Cardiac fibroblast (primary cell): Measurements from ENCODE around the gene NHERF1.

Source experiments
- DNase-seq, 2 donors: peaks; one replicate each; pipeline versions ENCODE4 v3.0.0 to v3.0.0-alpha.2; 2010; ENCODE audit warnings: low read depth in 2 of 2
- H3K4me3 ChIP-seq, 2 donors: replicated peaks in 1 of 2; 1 replicate in 1 of 2; 2 replicates in 1 of 2; pipeline ENCODE4 v1.5.1; 2011; ENCODE audit warnings: low read depth in 2 of 2, low read length in 2 of 2, mild to moderate bottlenecking in 2 of 2, moderate library complexity in 1 of 2
- TF ChIP-seq, protein P1 (sequence below): IDR thresholded peaks from one replicate; pipeline ENCODE4 v1.5.1; 2011; ENCODE audit warnings: low read depth, mild to moderate bottlenecking, low read length, inconsistent platforms

The NHERF1 gene

DNA sequence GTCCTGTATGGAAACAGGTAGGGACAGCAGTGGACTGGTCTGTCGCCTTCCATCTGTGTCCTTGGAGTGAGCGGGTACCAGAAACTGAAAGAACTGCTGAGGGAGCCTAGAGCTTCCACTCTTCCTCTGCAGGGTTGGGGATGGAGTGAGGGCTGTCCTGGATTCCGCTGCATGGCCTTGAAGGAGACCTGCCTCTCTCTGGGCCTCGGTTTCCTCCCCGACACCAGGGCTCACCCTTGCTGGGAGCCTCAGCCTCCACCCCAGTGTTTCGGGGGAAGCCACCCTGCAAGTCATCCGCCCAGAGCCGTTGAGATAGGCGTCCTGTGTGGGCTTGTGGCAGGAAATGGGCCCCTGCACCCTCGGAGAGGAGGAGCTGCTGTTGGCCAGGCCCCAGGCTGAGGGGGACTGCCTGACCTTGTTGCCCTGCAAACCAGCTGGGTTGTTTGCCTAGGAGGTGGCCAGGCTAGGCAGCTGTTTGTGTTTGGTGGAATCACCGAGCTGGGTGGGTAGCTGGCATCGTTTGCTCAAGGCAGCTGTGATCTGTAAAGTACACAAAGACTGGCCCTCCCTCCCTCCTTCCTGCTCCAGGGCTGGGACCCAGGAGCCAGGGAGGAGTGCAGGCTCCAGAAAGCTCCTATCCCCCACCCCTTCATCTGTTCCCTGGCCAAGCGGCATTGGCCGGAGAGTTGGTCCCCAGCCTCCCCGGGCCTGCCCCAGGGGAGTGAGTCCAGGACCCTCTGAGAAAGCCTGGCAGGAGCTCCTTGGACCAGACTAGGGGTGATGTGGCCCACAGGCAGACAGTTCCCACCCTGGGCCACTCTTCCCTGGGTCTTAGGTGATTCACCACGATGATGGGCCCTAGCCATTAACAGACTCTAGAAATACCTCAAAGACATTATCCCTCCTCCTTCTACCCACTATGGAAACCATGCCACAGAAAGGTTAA, 10.1 kb upstream of the NHERF1 start:
- no peak overlapping the region for H3K4me3 ChIP-seq
- TF ChIP-seq, protein P1, sequence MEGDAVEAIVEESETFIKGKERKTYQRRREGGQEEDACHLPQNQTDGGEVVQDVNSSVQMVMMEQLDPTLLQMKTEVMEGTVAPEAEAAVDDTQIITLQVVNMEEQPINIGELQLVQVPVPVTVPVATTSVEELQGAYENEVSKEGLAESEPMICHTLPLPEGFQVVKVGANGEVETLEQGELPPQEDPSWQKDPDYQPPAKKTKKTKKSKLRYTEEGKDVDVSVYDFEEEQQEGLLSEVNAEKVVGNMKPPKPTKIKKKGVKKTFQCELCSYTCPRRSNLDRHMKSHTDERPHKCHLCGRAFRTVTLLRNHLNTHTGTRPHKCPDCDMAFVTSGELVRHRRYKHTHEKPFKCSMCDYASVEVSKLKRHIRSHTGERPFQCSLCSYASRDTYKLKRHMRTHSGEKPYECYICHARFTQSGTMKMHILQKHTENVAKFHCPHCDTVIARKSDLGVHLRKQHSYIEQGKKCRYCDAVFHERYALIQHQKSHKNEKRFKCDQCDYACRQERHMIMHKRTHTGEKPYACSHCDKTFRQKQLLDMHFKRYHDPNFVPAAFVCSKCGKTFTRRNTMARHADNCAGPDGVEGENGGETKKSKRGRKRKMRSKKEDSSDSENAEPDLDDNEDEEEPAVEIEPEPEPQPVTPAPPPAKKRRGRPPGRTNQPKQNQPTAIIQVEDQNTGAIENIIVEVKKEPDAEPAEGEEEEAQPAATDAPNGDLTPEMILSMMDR: no peak
- DNase-seq: peak in 1 of 2 donors; percentile 53

DNA sequence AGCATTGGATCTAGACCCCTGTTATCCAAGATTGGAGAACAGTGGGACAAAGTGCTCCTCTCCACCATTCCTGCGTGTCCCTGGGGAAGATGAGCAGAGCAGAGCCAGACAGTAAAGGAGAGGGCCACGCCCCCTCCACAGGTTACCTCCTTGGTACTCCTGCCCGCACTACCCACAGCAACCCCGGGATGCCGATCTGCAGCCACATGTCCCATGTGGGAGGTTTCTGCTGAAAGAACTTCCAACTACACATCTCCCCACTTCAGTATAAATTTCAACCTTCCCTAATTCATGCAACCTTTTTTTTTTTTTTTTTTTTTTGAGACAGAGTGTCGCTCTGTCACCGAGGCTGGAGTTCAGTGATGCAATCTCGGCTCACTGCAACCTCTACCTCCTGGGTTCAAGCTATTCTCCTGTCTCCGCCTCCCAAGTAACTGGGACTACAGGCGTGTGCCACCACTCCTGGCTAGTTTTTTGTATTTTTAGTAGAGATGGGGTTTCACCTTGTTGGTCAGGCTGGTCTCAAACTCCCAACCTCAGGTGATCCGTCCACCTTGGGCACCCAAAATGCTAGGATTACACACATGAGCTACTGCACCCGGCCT, 9.1 kb upstream of the NHERF1 start:
- H3K4me3 ChIP-seq: no peak overlapping the region
- TF ChIP-seq, protein P1: no peak
- no peak for DNase-seq

DNA sequence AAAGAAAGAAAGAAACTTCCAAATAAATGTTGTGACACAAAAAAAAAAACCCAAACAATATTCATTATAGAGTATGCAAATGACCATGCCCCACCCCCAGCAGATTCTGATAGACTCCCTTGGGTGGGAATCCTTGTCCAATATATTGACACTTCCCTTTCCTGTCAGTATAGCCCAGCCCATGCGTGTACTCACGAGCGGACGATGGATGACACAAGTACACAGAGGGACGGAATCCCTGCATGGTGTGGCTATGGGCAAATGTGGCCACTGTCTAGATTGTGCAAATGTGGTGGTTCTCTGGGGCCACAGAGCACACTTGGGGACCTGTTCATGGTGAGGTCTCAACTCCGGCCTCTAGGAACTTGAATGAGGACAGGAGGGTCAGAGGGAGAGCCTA, 8.3 kb upstream of the NHERF1 start:
- TF ChIP-seq, protein P1: no peak
- no peak overlapping the region for H3K4me3 ChIP-seq
- no peak for DNase-seq

DNA sequence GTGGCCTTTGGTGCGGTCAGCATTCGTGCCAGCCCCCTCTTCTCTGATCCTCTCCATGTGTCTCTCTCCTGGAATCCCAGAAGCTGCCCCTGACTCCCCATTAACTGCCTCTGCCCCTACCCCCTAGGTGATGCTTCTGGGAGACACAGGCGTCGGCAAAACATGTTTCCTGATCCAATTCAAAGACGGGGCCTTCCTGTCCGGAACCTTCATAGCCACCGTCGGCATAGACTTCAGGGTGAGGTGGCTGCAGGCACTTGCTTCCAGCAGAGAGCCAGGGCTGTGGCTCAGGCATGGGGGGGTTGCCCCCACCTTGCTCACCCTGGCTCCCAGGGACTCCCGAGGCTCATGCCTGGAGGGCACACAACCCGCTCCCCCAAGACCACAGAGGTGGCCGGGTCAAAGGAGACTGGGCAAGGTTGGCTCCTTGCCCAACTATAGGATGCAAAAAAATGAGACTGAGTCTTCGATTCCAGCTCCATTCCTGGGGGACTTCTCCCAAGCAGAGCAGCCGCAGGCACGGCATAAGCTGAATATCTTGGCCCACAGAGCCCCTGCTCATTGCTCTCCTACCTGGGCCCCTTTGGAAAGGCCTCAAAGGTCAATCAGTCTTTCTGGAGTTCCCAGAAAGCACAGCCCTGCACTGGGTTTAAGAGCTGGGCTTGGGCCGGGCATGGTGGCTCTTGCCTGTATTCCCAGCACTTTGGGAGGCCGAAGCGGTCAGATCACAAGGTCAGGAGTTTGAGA, 7.6 kb upstream of the NHERF1 start:
- TF ChIP-seq, protein P1: no peak
- H3K4me3 ChIP-seq: no peak overlapping the region
- no peak for DNase-seq

DNA sequence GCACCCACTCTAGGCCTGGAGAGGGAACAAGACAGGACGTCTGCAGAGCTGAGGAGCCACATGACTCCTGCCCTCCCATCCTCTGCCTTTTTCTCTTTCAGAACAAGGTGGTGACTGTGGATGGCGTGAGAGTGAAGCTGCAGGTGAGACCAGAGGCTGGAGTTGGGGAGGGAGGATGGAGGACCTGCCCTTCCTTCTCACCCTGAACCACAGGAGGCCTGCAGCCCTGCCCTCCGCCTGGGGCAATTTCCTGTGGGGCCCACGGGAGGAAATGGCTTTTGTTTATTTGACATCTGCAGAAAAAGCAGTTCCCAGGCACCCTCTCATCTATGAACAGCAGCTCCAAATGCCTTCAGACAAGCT, 6.3 kb upstream of the NHERF1 start:
- TF ChIP-seq, protein P1: no peak
- peak in 1 of 2 donors; percentile 47 for DNase-seq
- no peak overlapping the region for H3K4me3 ChIP-seq

DNA sequence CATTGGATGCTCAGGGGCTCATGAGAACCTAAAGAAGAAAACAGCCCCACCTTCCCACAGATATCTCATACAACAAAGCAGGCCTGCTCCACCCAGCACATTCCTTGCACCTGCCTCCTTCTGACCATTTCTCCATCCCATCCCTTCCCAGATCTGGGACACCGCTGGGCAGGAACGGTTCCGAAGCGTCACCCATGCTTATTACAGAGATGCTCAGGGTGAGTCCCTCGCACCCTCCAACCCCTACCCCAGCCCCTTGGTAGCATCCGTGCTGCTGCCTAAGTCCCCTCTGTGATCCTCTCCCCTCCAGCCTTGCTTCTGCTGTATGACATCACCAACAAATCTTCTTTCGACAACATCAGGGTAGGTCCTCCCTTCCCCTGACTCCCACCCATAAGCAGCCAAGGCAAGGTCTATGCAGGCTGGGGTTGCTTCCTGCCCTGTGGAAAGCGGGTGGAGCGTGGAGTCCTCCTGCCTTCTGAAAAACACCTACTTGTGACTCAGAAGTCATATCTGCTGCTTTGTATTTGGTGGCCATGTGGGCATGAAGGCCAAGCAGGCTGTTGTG, 5.4 kb upstream of the NHERF1 start:
- TF ChIP-seq, protein P1: no peak
- H3K4me3 ChIP-seq: no peak overlapping the region
- DNase-seq: no peak
